Measurements from ENCODE around the gene DIAPH1. TPM values are rescaled to one million over a fixed set of nuclear protein-coding genes. Genes with fewer than 3 reads are reported as not detected.

DIAPH1 gene
- total RNA-seq, 4 donors from 2014 or later: 35.2 to 62.3 (median 53.4) TPM

DNA sequence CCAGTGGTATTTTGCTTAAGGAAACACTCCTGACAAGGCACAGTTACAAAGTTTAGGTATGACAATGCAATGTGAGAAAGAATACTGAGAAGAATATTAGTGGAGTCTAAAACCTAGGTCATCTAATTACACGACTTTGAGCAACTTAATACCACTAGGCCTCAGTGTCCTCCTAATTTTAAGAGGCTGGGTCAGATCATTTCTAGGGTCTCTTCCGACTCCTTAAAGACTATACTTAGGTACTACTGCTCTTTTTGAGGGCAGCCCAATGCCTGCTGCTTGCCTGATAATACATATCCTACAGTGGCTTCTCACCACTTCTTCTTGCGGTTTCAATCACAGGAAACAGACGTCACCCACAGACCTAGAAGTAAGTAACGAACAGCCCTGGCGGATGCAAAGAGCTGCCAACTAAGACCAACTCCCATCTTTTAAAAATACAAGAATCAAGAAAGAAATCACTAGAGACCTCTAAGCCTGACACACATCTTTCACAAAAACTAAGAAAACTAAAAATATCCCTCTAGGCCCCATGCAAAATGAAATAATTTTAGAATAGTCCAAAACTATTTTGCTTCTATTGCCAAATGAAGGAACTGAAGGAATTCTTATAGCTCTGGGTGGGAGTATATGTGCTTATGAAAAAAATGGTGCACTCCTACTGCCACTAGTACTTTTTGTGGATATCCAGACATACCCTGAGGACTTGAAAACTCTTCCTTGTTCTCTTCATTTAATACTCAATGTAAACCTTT, 13.1 kb downstream of the DIAPH1 start:
- 54 to 55% methylated on average over 6 of the region's 6 CpGs for WGBS, 2 donors (ENCODE audit: low coverage in 1 of 2)
- Histone ChIP-seq H3K9me3 (no peaks in the 10 kb centered on the region), H3K4me1 (peaks cover 0 to 31% (median 13%) of the 10 kb centered on the region in 3 donors), H3K36me3 (no peaks in the 10 kb centered on the region), H3K4me3 (no peak overlapping the region), H3K27me3 (no peaks in the 10 kb centered on the region), H3K27ac (peak overlapping the region in 3 of 4 donors; percentile 12 to 63 (median 49))
- TF ChIP-seq, protein P1, sequence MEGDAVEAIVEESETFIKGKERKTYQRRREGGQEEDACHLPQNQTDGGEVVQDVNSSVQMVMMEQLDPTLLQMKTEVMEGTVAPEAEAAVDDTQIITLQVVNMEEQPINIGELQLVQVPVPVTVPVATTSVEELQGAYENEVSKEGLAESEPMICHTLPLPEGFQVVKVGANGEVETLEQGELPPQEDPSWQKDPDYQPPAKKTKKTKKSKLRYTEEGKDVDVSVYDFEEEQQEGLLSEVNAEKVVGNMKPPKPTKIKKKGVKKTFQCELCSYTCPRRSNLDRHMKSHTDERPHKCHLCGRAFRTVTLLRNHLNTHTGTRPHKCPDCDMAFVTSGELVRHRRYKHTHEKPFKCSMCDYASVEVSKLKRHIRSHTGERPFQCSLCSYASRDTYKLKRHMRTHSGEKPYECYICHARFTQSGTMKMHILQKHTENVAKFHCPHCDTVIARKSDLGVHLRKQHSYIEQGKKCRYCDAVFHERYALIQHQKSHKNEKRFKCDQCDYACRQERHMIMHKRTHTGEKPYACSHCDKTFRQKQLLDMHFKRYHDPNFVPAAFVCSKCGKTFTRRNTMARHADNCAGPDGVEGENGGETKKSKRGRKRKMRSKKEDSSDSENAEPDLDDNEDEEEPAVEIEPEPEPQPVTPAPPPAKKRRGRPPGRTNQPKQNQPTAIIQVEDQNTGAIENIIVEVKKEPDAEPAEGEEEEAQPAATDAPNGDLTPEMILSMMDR (IDR thresholded peaks at IDR 0.05): no peak
- no peak for TF ChIP-seq POLR2AphosphoS5 (IDR thresholded peaks at IDR 0.05)
- no peak for ATAC-seq

DNA sequence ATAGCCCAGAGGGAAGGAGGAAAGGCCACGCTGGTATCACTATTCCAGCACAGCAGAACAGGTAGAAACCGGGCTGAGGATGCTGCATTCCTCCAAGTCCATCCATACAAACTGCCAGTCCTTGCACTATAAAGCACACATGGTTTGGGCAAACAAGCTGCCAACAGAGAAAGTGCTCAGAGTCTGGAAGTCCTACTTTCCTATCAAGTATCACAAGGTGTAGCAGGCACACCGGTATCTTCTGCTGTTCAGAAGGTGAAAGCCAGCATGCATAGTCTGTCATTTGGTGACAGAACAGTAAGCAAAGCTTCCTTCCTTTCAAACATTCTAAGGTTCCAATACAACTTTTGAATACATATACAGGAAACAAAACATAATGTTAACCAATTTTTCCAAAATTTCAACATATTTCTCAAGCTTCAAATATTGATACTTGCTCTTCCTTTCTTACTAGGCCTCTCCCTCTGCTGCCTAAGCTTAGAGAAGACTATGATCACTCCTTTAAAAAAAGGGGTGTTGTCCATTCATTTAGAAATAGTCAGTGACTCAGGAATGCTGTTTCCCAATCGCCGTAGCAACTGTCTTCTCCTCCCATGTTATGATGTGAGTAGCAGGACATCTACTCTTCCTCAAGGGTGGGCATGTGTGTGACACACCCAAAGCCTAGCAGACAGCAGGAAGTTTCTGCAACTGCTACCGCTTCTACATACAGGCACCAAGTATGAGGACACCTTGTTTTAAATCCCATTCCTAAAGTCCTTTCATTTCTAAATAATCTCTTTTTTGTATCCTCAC, 14.7 kb downstream of the DIAPH1 start:
- no peak for TF ChIP-seq POLR2A (IDR thresholded peaks at IDR 0.05)
- TF ChIP-seq POLR2AphosphoS5 (IDR thresholded peaks at IDR 0.05): peak; percentile 15
- H3K36me3 ChIP-seq: no peaks in the 10 kb centered on the region
- H3K27me3 ChIP-seq: no peaks in the 10 kb centered on the region
- no peak overlapping the region for H3K4me3 ChIP-seq
- H3K27ac ChIP-seq: peak overlapping the region; percentile 47 to 64 (median 56)
- H3K9me3 ChIP-seq: no peaks in the 10 kb centered on the region
- ATAC-seq: peak; percentile 96
- 44 to 46% methylated on average over 4 to 6 of the region's 6 CpGs for WGBS, 2 donors (ENCODE audit: low coverage in 1 of 2)
- H3K4me1 ChIP-seq: peaks cover 0 to 34% (median 13%) of the 10 kb centered on the region in 3 donors

DNA sequence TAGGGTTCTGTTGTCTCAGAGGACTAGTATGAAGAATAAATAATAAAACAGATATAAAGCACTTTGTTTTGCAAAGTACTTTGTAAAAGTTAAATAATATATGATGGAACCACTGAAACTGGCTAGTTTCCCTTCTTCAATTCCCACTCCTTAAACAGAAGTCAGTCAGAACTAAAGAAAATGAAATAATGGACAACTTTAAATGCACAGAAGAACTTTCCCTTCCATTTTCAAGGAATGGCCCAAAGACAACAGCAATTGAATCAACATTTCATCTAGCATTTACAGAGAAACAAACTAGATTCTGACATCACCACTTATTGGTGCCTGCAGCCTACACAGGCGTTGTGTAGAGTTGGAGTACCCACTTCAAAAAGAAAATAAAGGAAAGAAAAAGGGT, 16.2 kb downstream of the DIAPH1 start:
- Histone ChIP-seq H3K27ac (no peak overlapping the region), H3K4me3 (no peak overlapping the region), H3K36me3 (no peaks in the 10 kb centered on the region), H3K9me3 (no peaks in the 10 kb centered on the region), H3K4me1 (peaks cover 0 to 43% (median 13%) of the 10 kb centered on the region in 3 donors), H3K27me3 (no peaks in the 10 kb centered on the region)
- TF ChIP-seq EP300 (IDR thresholded peaks at IDR 0.05) (no peak), POLR2A (IDR thresholded peaks at IDR 0.05) (no peak), POLR2AphosphoS5 (IDR thresholded peaks at IDR 0.05) (no peak)
- TF ChIP-seq, protein P1 (IDR thresholded peaks at IDR 0.05): no peak
- no peak for ATAC-seq
- WGBS, 2 donors (ENCODE audit: low coverage in 1 of 2): 81% methylated on average over 1 of the region's 1 CpG; no CpG with 5 or more reads in 1 of the 2 donors

DNA sequence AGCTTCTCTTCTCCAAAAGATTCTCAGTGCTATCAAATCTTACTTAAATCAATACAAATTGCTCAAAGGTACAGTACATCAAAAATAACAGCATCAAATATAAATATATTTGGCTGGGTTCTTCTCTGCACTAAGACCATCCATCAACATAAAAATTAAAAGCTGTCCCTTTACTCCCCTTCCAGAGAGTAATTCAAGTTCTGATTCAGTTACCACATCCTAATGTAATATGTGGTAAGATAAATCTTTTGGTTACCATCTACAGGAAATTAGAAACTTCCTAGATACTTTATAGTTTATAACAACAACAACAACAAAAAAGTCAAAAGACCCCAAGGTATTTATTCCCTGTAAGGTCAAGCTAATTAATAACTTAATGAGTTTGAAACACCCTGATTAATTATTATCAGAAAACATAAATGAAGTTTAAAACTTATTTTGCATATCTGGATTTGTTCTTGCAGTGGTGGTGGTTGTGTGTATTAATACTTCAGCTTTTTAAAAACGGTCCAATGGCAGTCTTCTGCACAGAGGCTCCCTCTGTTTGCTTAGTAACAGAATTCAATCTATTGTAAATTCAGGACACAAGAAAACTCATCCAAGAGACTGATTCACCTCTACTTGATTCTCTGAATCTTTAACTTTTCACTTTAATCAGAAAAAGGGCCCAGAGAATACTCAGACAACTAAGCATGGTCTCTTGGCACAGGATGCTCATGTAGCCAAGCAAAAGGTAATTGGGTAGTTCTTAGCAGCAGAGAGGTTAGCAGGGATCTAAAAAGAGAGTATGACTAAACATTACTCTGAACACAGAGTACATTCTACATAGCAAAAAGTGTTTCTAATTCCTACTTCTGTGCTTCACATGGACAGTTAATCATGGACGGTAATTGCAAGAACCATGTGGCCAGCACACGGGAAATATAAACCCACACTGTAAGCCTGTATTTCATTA, 20.1 kb downstream of the DIAPH1 start:
- WGBS, 2 donors (ENCODE audit: low coverage in 1 of 2): 38 to 55% methylated on average over 3 of the region's 3 CpGs
- H3K4me3 ChIP-seq: no peak overlapping the region
- H3K27ac ChIP-seq: peak overlapping the region in 2 of 4 donors; percentile 13 to 22
- H3K27me3 ChIP-seq: no peaks in the 10 kb centered on the region
- TF ChIP-seq EP300 (IDR thresholded peaks at IDR 0.05) (no peak), POLR2AphosphoS5 (IDR thresholded peaks at IDR 0.05) (no peak), POLR2A (IDR thresholded peaks at IDR 0.05) (no peak)
- TF ChIP-seq, protein P1 (IDR thresholded peaks at IDR 0.05): no peak
- peak; percentile 43 for ATAC-seq
- H3K4me1 ChIP-seq: peaks cover 0 to 14% (median 2%) of the 10 kb centered on the region in 3 donors
- peaks cover 0 to 7% of the 10 kb centered on the region in 2 donors for H3K36me3 ChIP-seq
- no peaks in the 10 kb centered on the region for H3K9me3 ChIP-seq

DNA sequence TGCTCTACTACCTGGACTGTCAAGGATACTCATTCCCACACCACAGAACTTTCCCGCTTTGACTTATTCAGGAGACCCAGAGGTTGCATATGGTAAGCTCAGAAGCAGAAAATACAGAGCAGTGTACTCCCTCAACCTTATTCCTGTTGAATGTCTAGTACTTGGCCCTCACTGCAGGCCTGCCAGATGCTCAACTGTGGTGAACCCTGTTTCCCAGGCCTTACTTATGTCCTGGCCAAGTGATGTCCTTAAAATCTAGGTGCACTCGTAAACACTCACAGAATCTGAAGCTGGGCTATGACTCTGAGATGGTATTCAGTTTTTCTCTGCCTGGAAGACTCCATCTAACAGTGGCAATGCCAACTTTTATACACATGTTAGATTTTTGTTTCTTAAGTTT, 21.0 kb downstream of the DIAPH1 start:
- TF ChIP-seq POLR2A (IDR thresholded peaks at IDR 0.05) (no peak), POLR2AphosphoS5 (IDR thresholded peaks at IDR 0.05) (no peak), EP300 (IDR thresholded peaks at IDR 0.05) (no peak)
- TF ChIP-seq, protein P1 (IDR thresholded peaks at IDR 0.05): no peak
- WGBS, 2 donors (ENCODE audit: low coverage in 1 of 2): 86 to 93% methylated on average over 2 of the region's 2 CpGs
- Histone ChIP-seq H3K27ac (no peak overlapping the region), H3K4me3 (no peak overlapping the region), H3K36me3 (peaks cover 0 to 7% of the 10 kb centered on the region in 2 donors), H3K4me1 (peaks cover 0 to 12% (median 0%) of the 10 kb centered on the region in 3 donors), H3K27me3 (no peaks in the 10 kb centered on the region), H3K9me3 (no peaks in the 10 kb centered on the region)
- no peak for ATAC-seq

Measured in gastroesophageal sphincter (tissue), 4 donors.